NB4 (cell line): ENCODE data around the gene PPCS.
"Not testable (repeated sequence)": the region's sequence is repeated elsewhere in the genome, so short reads cannot be mapped to it uniquely, and the experiment has no call there.

Experiments used
- DNase-seq: peaks from one replicate; pipeline ENCODE4 v3.0.0; 2010; ENCODE audit warnings: low read depth
- H3K4me3 ChIP-seq: one replicate; pipeline ENCODE4 v1.5.1; 2011; ENCODE audit warnings: mild to moderate bottlenecking, low read depth, low read length, moderate library complexity
- CTCF ChIP-seq: IDR thresholded peaks from one replicate; pipeline ENCODE4 v1.5.1; 2012; ENCODE audit warnings: low read depth, low read length
- MAX ChIP-seq: IDR thresholded peaks from 2 replicates; pipeline ENCODE4 v1.6.1; 2011; ENCODE audit warnings: low read depth, low read length
- MYC ChIP-seq: IDR thresholded peaks from 2 replicates; pipeline ENCODE4 v1.6.1; 2011; ENCODE audit warnings: low read depth, low read length
- POLR2A ChIP-seq: IDR thresholded peaks from 2 replicates; pipeline ENCODE4 v1.6.1; 2011; ENCODE audit warnings: mild to moderate bottlenecking; ENCODE audit not compliant: insufficient read length; ENCODE audit errors: extremely low read depth

Gene PPCS

GRCh38 chr1:42482635-42483153, 26.4 kb downstream of the PPCS start:
- no peak overlapping the region for H3K4me3 ChIP-seq
- no peak for TF ChIP-seq MAX
- no peak for TF ChIP-seq CTCF
- no peak for TF ChIP-seq POLR2A
- no peak for TF ChIP-seq MYC
- DNase-seq: no peak

GRCh38 chr1:42484382-42484781, 28.0 kb downstream of the PPCS start:
- H3K4me3 ChIP-seq: no peak overlapping the region
- TF ChIP-seq MAX (no peak), CTCF (no peak), MYC (no peak)
- no peak for DNase-seq

- no peak for TF ChIP-seq MAX
- TF ChIP-seq CTCF: no peak
- TF ChIP-seq POLR2A: no peak
- no peak for TF ChIP-seq MYC
- DNase-seq: no peak
- no peak overlapping the region for H3K4me3 ChIP-seq
Measured at GRCh38 chr1:42490237-42490636, 33.9 kb downstream of the PPCS start.

GRCh38 chr1:42502031-42502430, 45.7 kb downstream of the PPCS start:
- H3K4me3 ChIP-seq, DNase-seq: not testable (repeated sequence)

- H3K4me3 ChIP-seq: no peak overlapping the region
- DNase-seq: no peak
- no peak for TF ChIP-seq POLR2A
- TF ChIP-seq MYC: no peak
- TF ChIP-seq CTCF: no peak
- TF ChIP-seq MAX: no peak
Measured at GRCh38 chr1:42504535-42505128, 48.3 kb downstream of the PPCS start.

- TF ChIP-seq POLR2A (no peak), CTCF (no peak), MYC (no peak), MAX (no peak)
- no peak for DNase-seq
Measured at GRCh38 chr1:42506576-42506975, 50.2 kb downstream of the PPCS start.

More at GRCh38 chr1:42506576-42506975, 50.2 kb downstream of the PPCS start:
- H3K4me3 ChIP-seq: no peak overlapping the region
